K562 (cell line): ENCODE data around the gene GPR78. TPM values are rescaled to one million over a fixed set of nuclear protein-coding genes. Genes with fewer than 3 reads are reported as not detected.

Experiments used
- CBFA2T2 ChIP-seq: fragments of 450-650 bp; conservative IDR thresholded peaks from 2 replicates; pipeline ENCODE4 v1.6.1; 2017; ENCODE audit warnings: mild to moderate bottlenecking
- CXXC5 ChIP-seq: fragments of 250-450 bp; sonication (Bioruptor Pico); IDR thresholded peaks from 2 replicates; pipeline ENCODE4 v1.8.0; 2022; ENCODE audit warnings: inconsistent platforms, mild to moderate bottlenecking, moderate library complexity
- EGR1 ChIP-seq: fragments of 450-650 bp; conservative IDR thresholded peaks from 2 replicates; pipeline ENCODE4 v1.6.1; 2017; ENCODE audit warnings: mild to moderate bottlenecking
- KDM1A ChIP-seq, 2 experiments: fragments of 450-650 bp; IDR thresholded peaks; 2 replicates each; pipeline ENCODE4 v1.6.1; 2016; ENCODE audit warnings: mild to moderate bottlenecking in 2 of 2
- MGA ChIP-seq: fragments of 450-650 bp; IDR thresholded peaks from 2 replicates; pipeline ENCODE4 v1.6.1; 2016; ENCODE audit warnings: mild to moderate bottlenecking, moderate library complexity
- OTX1 ChIP-seq: fragments of 450-650 bp; formaldehyde crosslinking; IDR thresholded peaks from 2 replicates; pipeline ENCODE4 v1.4.0; 2022; ENCODE audit warnings: mild to moderate bottlenecking
- STAT6 ChIP-seq: sonication (generic); formaldehyde crosslinking; IDR thresholded peaks from 2 replicates; pipeline ENCODE4 v1.8.1; 2023; ENCODE audit warnings: mild to moderate bottlenecking, missing genetic modification reagents
- TCFL5 ChIP-seq: fragments of 250-450 bp; sonication (Bioruptor Pico); conservative IDR thresholded peaks from 2 replicates; pipeline ENCODE4 v1.6.1; 2021; ENCODE audit warnings: mild to moderate bottlenecking, moderate library complexity, matching md5 sums
- ZBTB2 ChIP-seq: fragments of 450-650 bp; IDR thresholded peaks from 2 replicates; pipeline ENCODE4 v1.6.1; 2016; ENCODE audit warnings: antibody characterized with exemption
- ZNF146 ChIP-seq: IDR thresholded peaks from one replicate; pipeline ENCODE4 v1.6.1; 2018; ENCODE audit warnings: missing compliant biosample characterization; ENCODE audit not compliant: unreplicated experiment
- ZNF586 ChIP-seq: fragments of 450-650 bp; formaldehyde crosslinking; conservative IDR thresholded peaks from 2 replicates; pipeline ENCODE4 v1.4.0; 2020; ENCODE audit warnings: mild to moderate bottlenecking, moderate library complexity
- polyA plus RNA-seq, 8 experiments: library from polyadenylated mRNA; depleted of rRNA in 4 of 8; stranded (reverse) in 5 of 8; unstranded in 3 of 8; fragments of >200 nt; fragmentation: Nextera tagmentation in 2 of 8; fragmentation: Illumina TruSeq in 1 of 8; extraction: Ambion mirVana in 2 of 8; extraction: Trizol in 1 of 8; gene quantifications; 2 replicates each; pipeline versions ENCODE4 v1.2.1 to v1.2.3, GENCODE V29; 2011 to 2014; ENCODE audit warnings: inconsistent platforms in 1 of 8, missing spikeins in 1 of 8
- total RNA-seq, 7 experiments: library from RNA; depleted of rRNA in 6 of 7; stranded (reverse); fragments of >200 nt in 6 of 7; fragmentation: Illumina TruSeq in 2 of 7; extraction: Trizol in 2 of 7; gene quantifications; 2 replicates each; pipeline versions ENCODE4 v1.2.1 to v1.2.3, GENCODE V29; 2011 to 2021; ENCODE audit warnings: low replicate concordance in 1 of 7

Gene GPR78
- total and polyA plus RNA-seq, 9 of the 15 experiments (the other 6 are each of a cell fraction or from before 2014, with no cell fraction given): 0.04 to 0.13 (median 0.07) TPM; not detected in 4

GRCh38 chr4:8594097-8595038 is 14.2 kb downstream of the GPR78 start (continued):
- TF ChIP-seq MGA: no peak; the same call in 1 of the 2 replicates
- TF ChIP-seq STAT6 (CRISPR knock-in tag): no peak
- TF ChIP-seq ZNF146 (CRISPR knock-in tag): no peak
- no peak for TF ChIP-seq OTX1 (CRISPR knock-in tag)
- 0 out of 2 replicates have a peak, but pooled peaks have one; percentile 39 for TF ChIP-seq CXXC5 (CRISPR knock-in tag)
- TF ChIP-seq TCFL5 (CRISPR knock-in tag): no peak
- peak; percentile 61 for TF ChIP-seq EGR1
- no peak for TF ChIP-seq CBFA2T2
- TF ChIP-seq ZNF586 (CRISPR knock-in tag): no peak
- TF ChIP-seq KDM1A (IDR thresholded peaks at IDR 0.05): peak in 1 of 2 experiments; percentile 71; a peak in 2 of 4 replicates
- TF ChIP-seq ZBTB2: no peak
